BLaER1 treated with 17β-estradiol and CSF1 and Interleukin-3, amounts not matched to agents 10 nM and 100 nM (cell line): ENCODE results near the gene NEK1.
"Not testable (repeated sequence)": the region's sequence is repeated elsewhere in the genome, so short reads cannot be mapped to it uniquely, and the experiment has no call there.

Source experiments
- H3K27ac ChIP-seq, 11 experiments: shearing (Covaris generic); formaldehyde crosslinking; 2 replicates each; pipeline ENCODE4 v1.8.1; 2022
- H3K27me3 ChIP-seq, 11 experiments: shearing (Covaris generic); formaldehyde crosslinking; 2 replicates each; pipeline ENCODE4 v1.8.1; 2022
- H3K36me3 ChIP-seq, 11 experiments: shearing (Covaris generic); formaldehyde crosslinking; 2 replicates each; pipeline ENCODE4 v1.8.1; 2022
- H3K4me1 ChIP-seq, 10 experiments: shearing (Covaris generic); formaldehyde crosslinking; 2 replicates each; pipeline ENCODE4 v1.8.1; 2022
- H3K4me2 ChIP-seq, 11 experiments: shearing (Covaris generic); formaldehyde crosslinking; 2 replicates each; pipeline ENCODE4 v1.8.1; 2022
- H3K4me3 ChIP-seq, 10 experiments: shearing (Covaris generic); formaldehyde crosslinking; 2 replicates each; pipeline ENCODE4 v1.8.1; 2022
- H3K9ac ChIP-seq, 11 experiments: shearing (Covaris generic); formaldehyde crosslinking; 2 replicates each; pipeline ENCODE4 v1.8.1; 2022
- H3K9me3 ChIP-seq, 11 experiments: shearing (Covaris generic); formaldehyde crosslinking; replicated peaks in 1 of 11; 2 replicates each; pipeline ENCODE4 v1.8.1; 2022
- H4K20me1 ChIP-seq, 11 experiments: shearing (Covaris generic); formaldehyde crosslinking; 2 replicates each; pipeline ENCODE4 v1.8.1; 2022
- Cebpa-rat ChIP-seq, 11 experiments: shearing (Covaris generic); IDR thresholded peaks; 2 replicates each; pipeline ENCODE4 v1.8.1; 2022

NEK1 gene

DNA sequence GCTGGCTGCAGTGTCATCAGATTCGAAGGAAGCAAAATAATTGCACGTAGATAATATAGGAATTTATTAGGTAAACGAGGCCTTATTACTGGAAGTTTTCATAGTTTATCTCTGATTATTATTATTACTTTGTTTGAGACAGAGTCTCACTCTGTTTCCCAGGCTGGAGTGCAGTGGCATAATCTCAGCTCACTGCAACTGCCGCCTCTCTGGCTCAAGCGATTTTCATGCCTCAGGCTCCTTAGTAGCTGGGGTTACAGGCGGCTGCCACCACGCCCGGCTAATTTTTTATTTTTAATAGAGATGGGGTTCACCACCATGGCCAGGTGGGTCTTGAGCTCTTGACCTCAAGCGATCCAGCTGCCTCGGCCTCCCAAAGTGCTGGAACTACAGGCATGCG is 20.5 kb upstream of the NEK1 start:
- TF ChIP-seq Cebpa-rat (IDR thresholded peaks at IDR 0.05), result no peak
- Histone ChIP-seq H3K4me2 (no peak overlapping the region), H4K20me1 (peaks cover 0 to 47% (median 0%) of the 10 kb centered on the region in 11 experiments; a peak in 9 of 22 replicates), H3K27ac (no peak overlapping the region), H3K4me3 (no peak overlapping the region), H3K27me3 (no peaks in the 10 kb centered on the region), H3K9me3 (peaks cover 0 to 6% (median 0%) of the 10 kb centered on the region in 11 experiments; a peak in 1 of 22 replicates), H3K4me1 (peaks cover 0 to 12% (median 8%) of the 10 kb centered on the region in 10 experiments; a peak in 9 of 20 replicates), H3K9ac (no peak overlapping the region), H3K36me3 (peaks cover 7 to 42% (median 18%) of the 10 kb centered on the region in 11 experiments; a peak in 18 of 22 replicates)

DNA sequence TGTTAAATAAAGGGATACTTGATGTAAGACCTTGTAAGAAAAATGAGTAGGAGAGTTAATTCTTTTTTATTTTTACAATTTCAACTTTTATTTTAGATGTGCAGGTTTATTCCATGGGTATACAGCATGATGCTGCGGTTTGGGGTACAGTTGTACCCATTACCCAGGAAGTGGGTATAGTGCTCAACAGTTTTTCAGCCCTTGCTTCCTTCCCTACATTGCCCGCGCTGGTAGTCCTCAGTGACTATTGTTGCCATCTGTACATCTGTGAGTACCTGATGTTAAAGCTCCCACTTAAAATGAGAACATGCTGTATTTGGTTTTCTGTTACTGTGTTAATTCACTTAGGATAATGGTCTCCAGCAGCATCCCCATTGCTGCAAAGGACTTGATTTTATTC is 17.7 kb upstream of the NEK1 start:
- H3K4me1 ChIP-seq, result peaks cover 0 to 12% (median 8%) of the 10 kb centered on the region in 10 experiments; a peak in 9 of 20 replicates
- no peak for TF ChIP-seq Cebpa-rat (IDR thresholded peaks at IDR 0.05)
- H3K4me3 ChIP-seq, result no peak overlapping the region
- H3K9ac ChIP-seq, result no peak overlapping the region
- peaks cover 0 to 73% (median 21%) of the 10 kb centered on the region in 11 experiments; a peak in 18 of 22 replicates for H4K20me1 ChIP-seq
- H3K4me2 ChIP-seq, result no peak overlapping the region
- no peaks in the 10 kb centered on the region for H3K27me3 ChIP-seq
- peaks cover 0 to 6% (median 0%) of the 10 kb centered on the region in 11 experiments; a peak in 1 of 22 replicates for H3K9me3 ChIP-seq
- H3K36me3 ChIP-seq, result peaks cover 0 to 24% (median 6%) of the 10 kb centered on the region in 11 experiments; a peak in 7 of 22 replicates
- no peak overlapping the region for H3K27ac ChIP-seq

DNA sequence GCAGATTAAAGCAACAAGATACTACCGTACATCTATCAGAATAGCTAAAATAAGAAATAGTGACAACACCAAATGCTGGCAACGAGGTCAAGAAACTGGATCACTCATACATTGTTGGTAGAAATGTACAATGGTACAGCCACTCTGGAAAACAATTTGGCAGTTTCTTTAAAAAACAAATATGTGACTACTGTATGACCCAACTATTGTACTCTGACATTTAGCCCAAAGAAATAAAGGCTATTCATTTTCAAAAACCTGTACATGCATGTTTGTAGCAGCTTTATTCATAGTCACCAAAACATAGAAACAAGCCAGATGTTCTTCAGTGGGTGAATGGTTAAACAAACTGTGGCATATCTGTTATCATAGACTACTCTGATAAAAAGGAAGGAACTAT is 16.2 kb upstream of the NEK1 start:
- H3K9me3 ChIP-seq, result peaks cover 0 to 6% (median 0%) of the 10 kb centered on the region in 11 experiments; a peak in 1 of 22 replicates
- TF ChIP-seq Cebpa-rat (IDR thresholded peaks at IDR 0.05), result no peak
- peak overlapping the region in 5 of 11 experiments; percentile 4 to 28 (median 13); a peak in 6 of 22 replicates for H3K4me2 ChIP-seq
- no peak overlapping the region for H3K9ac ChIP-seq
- peaks cover 0 to 12% (median 8%) of the 10 kb centered on the region in 10 experiments; a peak in 9 of 20 replicates for H3K4me1 ChIP-seq
- peaks cover 0 to 74% (median 33%) of the 10 kb centered on the region in 11 experiments; a peak in 19 of 22 replicates for H4K20me1 ChIP-seq
- no peak overlapping the region for H3K27ac ChIP-seq
- H3K27me3 ChIP-seq, result no peaks in the 10 kb centered on the region
- H3K4me3 ChIP-seq, result no peak overlapping the region
- peaks cover 0 to 24% (median 7%) of the 10 kb centered on the region in 11 experiments; a peak in 7 of 22 replicates for H3K36me3 ChIP-seq

DNA sequence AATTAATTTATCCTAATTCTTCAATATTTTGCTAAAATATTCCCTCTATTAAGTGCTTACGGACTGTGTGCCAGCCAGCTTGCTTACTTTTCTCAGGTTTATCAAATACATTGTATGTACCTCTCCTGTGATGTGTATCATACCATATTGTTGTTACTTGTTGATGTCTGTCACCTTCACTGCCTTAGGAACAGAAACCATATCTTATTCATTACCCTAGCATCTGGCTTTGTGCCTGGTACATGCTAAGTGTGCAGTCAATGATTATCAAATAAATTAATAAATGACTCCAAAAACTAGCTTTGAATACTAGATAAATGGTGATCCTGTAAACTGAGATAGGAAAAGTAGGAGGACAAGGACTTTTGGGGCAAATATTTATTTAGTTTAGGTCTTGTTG is 14.9 kb upstream of the NEK1 start:
- no peak overlapping the region for H3K4me3 ChIP-seq
- peaks cover 0 to 24% (median 7%) of the 10 kb centered on the region in 11 experiments; a peak in 7 of 22 replicates for H3K36me3 ChIP-seq
- H3K9ac ChIP-seq, result no peak overlapping the region
- H3K4me2 ChIP-seq, result no peak overlapping the region
- peaks cover 4 to 22% (median 14%) of the 10 kb centered on the region in 10 experiments for H3K4me1 ChIP-seq
- TF ChIP-seq Cebpa-rat (IDR thresholded peaks at IDR 0.05), result no peak
- peaks cover 4 to 72% (median 38%) of the 10 kb centered on the region in 11 experiments; a peak in 19 of 22 replicates for H4K20me1 ChIP-seq
- H3K27me3 ChIP-seq, result no peaks in the 10 kb centered on the region
- peaks cover 0 to 6% (median 0%) of the 10 kb centered on the region in 11 experiments; a peak in 1 of 22 replicates for H3K9me3 ChIP-seq
- no peak overlapping the region for H3K27ac ChIP-seq

DNA sequence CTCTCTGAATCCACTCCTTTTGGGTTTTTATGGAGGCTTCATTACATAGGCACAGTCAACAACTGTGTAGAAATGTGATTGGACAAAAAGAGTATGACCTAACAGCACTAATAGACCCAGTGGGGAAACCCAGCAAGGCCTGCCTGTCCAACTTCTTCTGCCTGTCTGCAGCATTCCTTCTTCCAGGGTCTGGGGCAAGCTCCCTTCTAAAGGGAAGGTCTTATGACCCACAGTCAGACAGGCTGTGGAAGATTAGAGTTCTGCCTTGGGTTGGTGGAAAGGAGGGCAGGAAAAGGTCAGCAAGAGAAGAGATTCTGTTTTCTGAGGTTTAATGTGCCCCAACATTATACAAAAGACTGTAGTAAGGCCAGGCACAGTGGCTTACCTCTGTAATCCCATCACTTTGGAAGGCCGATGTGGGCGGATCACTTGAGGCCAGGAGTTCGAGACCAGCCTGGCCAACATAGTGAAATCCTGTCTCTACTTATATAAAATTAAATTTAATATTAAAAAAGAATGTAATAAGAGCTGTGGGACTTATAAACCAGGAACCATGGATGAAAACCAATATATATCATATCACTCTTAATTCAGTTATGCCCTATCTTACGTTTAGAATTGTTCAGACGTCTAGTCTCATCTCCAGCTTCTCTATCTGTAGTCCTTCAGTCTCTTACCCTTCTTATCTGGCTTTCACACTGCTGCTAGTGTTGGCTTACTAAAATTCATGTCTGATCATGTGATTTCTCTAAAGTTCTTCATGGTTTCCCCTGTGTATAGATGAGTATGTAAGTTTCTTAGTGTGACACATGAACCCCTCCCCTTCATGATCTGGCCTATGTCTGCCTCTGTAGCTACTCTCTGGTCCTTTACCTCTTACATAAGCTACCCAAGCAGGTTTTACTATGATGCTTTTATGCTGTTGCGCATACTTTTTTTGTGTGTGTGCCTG is 14.2 kb upstream of the NEK1 start:
- Histone ChIP-seq H4K20me1 (peaks cover 8 to 67% (median 38%) of the 10 kb centered on the region in 11 experiments; a peak in 20 of 22 replicates), H3K4me2 (no peak overlapping the region), H3K4me3 (no peak overlapping the region), H3K36me3 (peaks cover 0 to 17% (median 7%) of the 10 kb centered on the region in 11 experiments; a peak in 7 of 22 replicates), H3K9ac (no peak overlapping the region), H3K4me1 (peaks cover 11 to 29% (median 20%) of the 10 kb centered on the region in 10 experiments), H3K27ac (no peak overlapping the region), H3K27me3 (no peaks in the 10 kb centered on the region), H3K9me3 (peaks cover 0 to 6% (median 0%) of the 10 kb centered on the region in 11 experiments; a peak in 1 of 22 replicates)
- TF ChIP-seq Cebpa-rat (IDR thresholded peaks at IDR 0.05), result no peak

DNA sequence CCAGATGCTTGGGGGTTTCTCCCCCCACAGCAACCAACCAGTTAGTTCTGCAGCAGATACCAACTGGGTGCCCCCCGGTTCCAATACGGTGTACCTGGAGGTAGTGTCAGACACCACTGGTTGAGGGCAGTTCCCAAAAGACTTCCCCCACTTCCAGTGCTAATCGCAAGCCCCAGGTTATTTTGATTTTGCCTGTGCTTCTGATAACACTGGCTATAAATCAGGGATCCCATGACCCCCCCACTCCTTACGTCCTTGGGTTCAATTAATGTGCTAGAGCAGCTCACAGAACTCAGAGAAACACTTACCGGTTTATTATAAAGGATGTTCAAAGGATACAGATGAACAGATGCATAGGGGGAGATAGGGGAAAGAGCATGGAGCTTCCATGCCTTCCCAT is 13.5 kb upstream of the NEK1 start:
- TF ChIP-seq Cebpa-rat (IDR thresholded peaks at IDR 0.05), result no peak
- H3K27ac ChIP-seq, result no peak overlapping the region
- no peak overlapping the region for H3K4me2 ChIP-seq

GRCh38 chr4:169624012-169624411 is 11.6 kb upstream of the NEK1 start:
- not testable (repeated sequence) for H3K9me3 ChIP-seq, H3K27ac ChIP-seq, H3K27me3 ChIP-seq, H3K9ac ChIP-seq, H3K4me2 ChIP-seq, H3K4me3 ChIP-seq, H3K36me3 ChIP-seq
- Histone ChIP-seq H3K4me1 (peaks cover 21 to 40% (median 31%) of the 10 kb centered on the region in 10 experiments), H4K20me1 (peaks cover 9 to 62% (median 38%) of the 10 kb centered on the region in 11 experiments; a peak in 20 of 22 replicates)

More for the DNA sequence above, 13.5 kb upstream of the NEK1 start:
- no peaks in the 10 kb centered on the region for H3K27me3 ChIP-seq
- no peak overlapping the region for H3K4me3 ChIP-seq
- H3K9me3 ChIP-seq, result peaks cover 0 to 6% (median 0%) of the 10 kb centered on the region in 11 experiments; a peak in 1 of 22 replicates
- H3K9ac ChIP-seq, result no peak overlapping the region
- H3K36me3 ChIP-seq, result peaks cover 0 to 12% (median 7%) of the 10 kb centered on the region in 11 experiments; a peak in 6 of 22 replicates
- peaks cover 15 to 36% (median 25%) of the 10 kb centered on the region in 10 experiments for H3K4me1 ChIP-seq
- H4K20me1 ChIP-seq, result peaks cover 9 to 67% (median 38%) of the 10 kb centered on the region in 11 experiments; a peak in 20 of 22 replicates

GRCh38 chr4:169622566-169622965 is 10.2 kb upstream of the NEK1 start:
- no peaks in the 10 kb centered on the region for H3K9me3 ChIP-seq
- TF ChIP-seq Cebpa-rat (IDR thresholded peaks at IDR 0.05), result no peak
- peak overlapping the region in 5 of 11 experiments; percentile 40 to 94 (median 47); a peak in 8 of 22 replicates for H3K9ac ChIP-seq
- H4K20me1 ChIP-seq, result peaks cover 9 to 53% (median 38%) of the 10 kb centered on the region in 11 experiments; a peak in 20 of 22 replicates
- peak overlapping the region in 6 of 10 experiments; percentile 20 to 82 (median 74); a peak in 11 of 20 replicates for H3K4me3 ChIP-seq
- peak overlapping the region; percentile 83 to 97 (median 92) for H3K4me2 ChIP-seq
- H3K36me3 ChIP-seq, result peaks cover 0 to 8% (median 0%) of the 10 kb centered on the region in 11 experiments; a peak in 2 of 22 replicates
- H3K27ac ChIP-seq, result peak overlapping the region in 6 of 11 experiments; percentile 29 to 95 (median 90); a peak in 10 of 22 replicates
- no peaks in the 10 kb centered on the region for H3K27me3 ChIP-seq
- H3K4me1 ChIP-seq, result peaks cover 32 to 41% (median 37%) of the 10 kb centered on the region in 10 experiments
